Duodenal mucosa (tissue), 2 donors: ENCODE measurements around the gene CXCL9.

Source experiments
- H3K27ac ChIP-seq: one replicate; pipeline ENCODE4 v1.7.0; 2013; ENCODE audit warnings: low read depth, low read length
- H3K27me3 ChIP-seq, 2 donors: one replicate each; pipeline ENCODE4 v1.7.0; 2013; ENCODE audit warnings: low read length in 2 of 2, control low read depth in 1 of 2; ENCODE audit not compliant: insufficient read depth in 2 of 2, control insufficient read depth in 1 of 2
- H3K36me3 ChIP-seq, 2 donors: one replicate each; pipeline ENCODE4 v1.7.0; 2013; ENCODE audit warnings: low read length in 2 of 2, control low read depth in 1 of 2; ENCODE audit not compliant: insufficient read depth in 2 of 2, control insufficient read depth in 1 of 2
- H3K4me1 ChIP-seq, 2 donors: one replicate each; pipeline ENCODE4 v1.7.0; 2013; ENCODE audit warnings: low read length in 2 of 2, control low read depth in 1 of 2; ENCODE audit not compliant: insufficient read depth in 2 of 2, control insufficient read depth in 1 of 2
- H3K4me3 ChIP-seq, 2 donors: one replicate each; pipeline ENCODE4 v1.7.0; 2013; ENCODE audit warnings: low read length in 2 of 2, low read depth in 1 of 2
- H3K9ac ChIP-seq, 2 donors: one replicate each; pipeline ENCODE4 v1.7.0; 2013; ENCODE audit warnings: low read length in 2 of 2, low read depth in 1 of 2
- H3K9me3 ChIP-seq, 2 donors: one replicate each; pipeline ENCODE4 v1.7.0; 2013; ENCODE audit warnings: low read length in 2 of 2, control low read depth in 1 of 2; ENCODE audit not compliant: control insufficient read depth in 1 of 2

The CXCL9 gene

GRCh38 chr4:76013540-76013939 lies 6.2 kb upstream of the CXCL9 start:
- Histone ChIP-seq H3K4me1 (peaks cover 0 to 10% of the 10 kb centered on the region in 2 donors), H3K4me3 (no peak overlapping the region), H3K9ac (no peak overlapping the region), H3K27me3 (no peaks in the 10 kb centered on the region), H3K27ac (no peak overlapping the region), H3K9me3 (no peaks in the 10 kb centered on the region), H3K36me3 (no peaks in the 10 kb centered on the region)

DNA sequence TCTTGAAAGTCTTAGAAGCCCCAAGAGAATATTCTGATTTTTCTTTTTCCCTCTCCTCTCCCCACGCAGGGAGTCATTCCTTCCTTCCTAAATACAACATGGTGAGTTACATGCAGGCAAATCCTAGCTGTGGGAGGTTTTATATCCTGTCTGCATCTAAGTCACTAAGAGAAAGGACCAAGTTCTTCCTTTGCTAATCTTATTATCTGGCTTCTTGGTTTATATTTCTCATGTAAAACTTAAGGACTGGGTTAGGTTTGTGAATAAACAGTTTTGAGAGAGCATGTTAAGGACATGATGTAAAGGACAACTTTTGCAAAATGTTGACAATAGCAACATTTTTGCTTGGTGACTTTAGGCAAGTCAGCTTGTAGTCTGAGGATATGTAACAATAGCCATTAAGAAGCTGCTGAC lies 5.1 kb upstream of the CXCL9 start:
- Histone ChIP-seq H3K4me3 (no peak overlapping the region), H3K36me3 (no peaks in the 10 kb centered on the region), H3K27me3 (no peaks in the 10 kb centered on the region), H3K27ac (peak overlapping the region; percentile 26), H3K4me1 (peaks cover 0 to 12% of the 10 kb centered on the region in 2 donors), H3K9me3 (no peaks in the 10 kb centered on the region), H3K9ac (no peak overlapping the region)

GRCh38 chr4:76011700-76012387 lies 4.5 kb upstream of the CXCL9 start:
- peak overlapping the region; percentile 26 for H3K27ac ChIP-seq
- no peaks in the 10 kb centered on the region for H3K9me3 ChIP-seq
- H3K4me3 ChIP-seq = peak overlapping the region; percentile 2 to 17
- H3K27me3 ChIP-seq = no peaks in the 10 kb centered on the region
- no peaks in the 10 kb centered on the region for H3K36me3 ChIP-seq
- H3K9ac ChIP-seq = peak overlapping the region in 1 of 2 donors; percentile 0
- peaks cover 0 to 17% of the 10 kb centered on the region in 2 donors for H3K4me1 ChIP-seq

DNA sequence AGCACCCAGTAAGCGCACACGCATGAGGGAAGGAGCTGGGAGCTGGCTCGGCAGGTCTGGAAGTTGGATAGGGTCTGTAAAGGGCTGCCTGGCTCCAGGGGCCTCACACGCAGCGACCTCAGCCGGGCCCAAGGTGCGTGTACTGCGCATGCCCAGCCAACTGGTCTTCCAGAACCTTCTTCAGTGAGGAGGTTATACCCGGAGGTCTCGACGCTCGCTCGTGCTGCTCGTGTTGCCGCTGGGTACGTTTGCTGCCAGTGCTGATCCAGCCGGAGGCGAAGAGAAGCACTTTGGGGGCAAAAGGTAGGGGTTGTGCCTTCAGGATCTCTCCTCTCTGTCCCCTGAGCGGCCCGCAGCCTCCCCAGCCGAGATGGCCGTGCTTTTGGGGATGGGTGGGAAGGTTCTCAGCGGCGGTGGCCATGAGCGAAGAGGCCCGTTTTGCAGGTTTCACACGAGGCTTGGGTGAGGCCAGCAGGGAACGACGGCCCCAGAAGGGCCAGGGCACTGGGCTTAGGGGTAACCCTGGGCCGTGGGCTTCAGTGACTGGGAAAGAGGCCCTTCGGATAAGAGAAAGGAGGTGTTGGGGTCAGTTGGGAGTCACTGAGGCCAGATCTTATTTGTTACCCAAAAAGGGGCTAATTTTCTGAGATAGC lies 3.8 kb upstream of the CXCL9 start:
- peak overlapping the region; percentile 2 to 17 for H3K4me3 ChIP-seq
- H3K27me3 ChIP-seq = no peaks in the 10 kb centered on the region
- no peaks in the 10 kb centered on the region for H3K36me3 ChIP-seq
- no peaks in the 10 kb centered on the region for H3K9me3 ChIP-seq
- H3K27ac ChIP-seq = peak overlapping the region; percentile 25
- H3K4me1 ChIP-seq = peaks cover 5 to 22% of the 10 kb centered on the region in 2 donors
- peak overlapping the region in 1 of 2 donors; percentile 0 for H3K9ac ChIP-seq

- Histone ChIP-seq H3K9ac (no peak overlapping the region), H3K4me3 (no peak overlapping the region), H3K4me1 (peaks cover 5 to 25% of the 10 kb centered on the region in 2 donors), H3K9me3 (no peaks in the 10 kb centered on the region), H3K36me3 (no peaks in the 10 kb centered on the region), H3K27me3 (no peaks in the 10 kb centered on the region), H3K27ac (no peak overlapping the region)
Observed at GRCh38 chr4:76010576-76010975, 3.3 kb upstream of the CXCL9 start.

DNA sequence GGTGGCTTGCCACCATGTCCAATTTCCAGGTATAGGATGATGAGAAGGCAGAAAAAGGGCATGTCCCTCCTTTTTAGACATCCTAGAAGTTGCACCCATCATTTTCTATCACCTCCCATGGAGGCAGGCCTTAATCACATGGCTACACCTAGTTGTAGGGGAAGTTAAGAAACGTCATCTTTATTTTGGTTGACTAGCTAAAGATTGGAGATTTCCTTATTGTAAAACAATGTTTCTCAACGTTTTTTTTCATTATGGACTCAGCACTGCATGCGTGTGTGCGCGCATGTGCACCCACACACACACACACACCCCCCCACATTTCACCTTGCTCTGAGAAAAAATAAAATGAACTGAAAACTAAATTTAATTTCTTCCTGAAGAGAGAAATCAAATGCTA lies 2.0 kb upstream of the CXCL9 start:
- no peaks in the 10 kb centered on the region for H3K27me3 ChIP-seq
- peaks cover 5 to 25% of the 10 kb centered on the region in 2 donors for H3K4me1 ChIP-seq
- H3K4me3 ChIP-seq = no peak overlapping the region
- H3K36me3 ChIP-seq = no peaks in the 10 kb centered on the region
- H3K9ac ChIP-seq = no peak overlapping the region
- no peak overlapping the region for H3K27ac ChIP-seq
- no peaks in the 10 kb centered on the region for H3K9me3 ChIP-seq

GRCh38 chr4:76003620-76004019 lies 3.7 kb downstream of the CXCL9 start:
- H3K9ac ChIP-seq = no peak overlapping the region
- no peaks in the 10 kb centered on the region for H3K36me3 ChIP-seq
- H3K9me3 ChIP-seq = no peaks in the 10 kb centered on the region
- peaks cover 5 to 15% of the 10 kb centered on the region in 2 donors for H3K4me1 ChIP-seq
- no peaks in the 10 kb centered on the region for H3K27me3 ChIP-seq
- H3K27ac ChIP-seq = no peak overlapping the region
- H3K4me3 ChIP-seq = no peak overlapping the region

GRCh38 chr4:76003035-76003434 lies 4.3 kb downstream of the CXCL9 start:
- Histone ChIP-seq H3K27ac (no peak overlapping the region), H3K4me1 (peaks cover 5 to 15% of the 10 kb centered on the region in 2 donors), H3K36me3 (no peaks in the 10 kb centered on the region), H3K9me3 (no peaks in the 10 kb centered on the region), H3K4me3 (no peak overlapping the region), H3K9ac (no peak overlapping the region), H3K27me3 (no peaks in the 10 kb centered on the region)

- Histone ChIP-seq H3K4me1 (peaks cover 5 to 14% of the 10 kb centered on the region in 2 donors), H3K9ac (no peak overlapping the region), H3K27me3 (no peaks in the 10 kb centered on the region), H3K27ac (no peak overlapping the region), H3K9me3 (no peaks in the 10 kb centered on the region), H3K36me3 (no peaks in the 10 kb centered on the region), H3K4me3 (no peak overlapping the region)
Observed at GRCh38 chr4:76002176-76002575, 5.1 kb downstream of the CXCL9 start.

GRCh38 chr4:76001700-76002099 lies 5.6 kb downstream of the CXCL9 start:
- no peaks in the 10 kb centered on the region for H3K9me3 ChIP-seq
- H3K27ac ChIP-seq = no peak overlapping the region
- peaks cover 5 to 12% of the 10 kb centered on the region in 2 donors for H3K4me1 ChIP-seq
- no peak overlapping the region for H3K9ac ChIP-seq
- no peak overlapping the region for H3K4me3 ChIP-seq
- no peaks in the 10 kb centered on the region for H3K27me3 ChIP-seq
- H3K36me3 ChIP-seq = no peaks in the 10 kb centered on the region
